ENCODE data around the gene POLK. TPM values are rescaled to one million over a fixed set of nuclear protein-coding genes. Genes with fewer than 3 reads are reported as not detected.

POLK gene
- total and polyA plus RNA-seq, 2 of the 4 experiments (the other 2 are of a cell fraction), result 10.4 to 24.4 TPM

DNA sequence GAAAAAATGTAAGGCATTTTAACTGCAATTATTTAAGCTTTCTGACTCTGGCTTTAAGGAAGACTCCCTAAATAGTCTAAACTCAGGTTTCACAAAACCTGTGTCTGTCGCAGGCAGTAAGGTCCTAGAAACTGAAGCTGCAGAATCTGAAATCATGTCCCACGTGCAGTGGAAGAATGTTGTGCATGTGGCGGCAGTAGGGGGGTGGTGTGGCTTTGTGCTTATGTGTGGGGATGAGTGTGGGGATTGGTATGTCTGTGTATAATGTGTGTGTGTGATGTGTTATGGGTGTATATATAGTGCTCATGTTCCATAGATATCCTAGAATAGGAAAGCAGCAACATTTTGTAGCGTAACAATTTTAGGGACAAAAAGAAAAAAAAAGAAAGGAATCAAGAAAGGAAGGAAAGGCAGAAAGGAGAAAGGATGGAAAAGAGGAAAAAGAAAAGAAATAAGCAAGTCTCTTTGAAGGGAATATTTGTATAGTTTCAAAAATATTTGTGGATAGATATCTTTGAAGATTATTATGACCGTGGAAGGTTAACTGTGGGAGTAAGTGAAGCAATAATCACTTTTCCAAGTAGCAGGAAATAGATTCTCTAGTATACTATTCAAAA, 106.2 kb downstream of the POLK start:
- Histone ChIP-seq H4K20me1 (ENCODE audit: insufficient read depth, low read length) (no peaks in the 10 kb centered on the region), H2AFZ (replicated peaks; ENCODE audit: low read length, poor library complexity) (no peak overlapping the region), H4K91ac (ENCODE audit: insufficient read depth, low read depth, low read length) (no peak overlapping the region), H2BK120ac (ENCODE audit: low read depth, low read length) (no peak overlapping the region), H2BK5ac (ENCODE audit: low read depth, low read length, poor library complexity, severe bottlenecking) (no peak overlapping the region), H3K18ac (ENCODE audit: low read depth, low read length) (no peak overlapping the region), H3K36me3 (ENCODE audit: control insufficient read depth, insufficient read depth, low read length) (no peaks in the 10 kb centered on the region), H4K8ac (ENCODE audit: low read depth in 2 of 2, low read length in 2 of 2) (no peak overlapping the region), H3K56ac (ENCODE audit: extremely low read depth, insufficient read depth, low read length) (no peak overlapping the region), H3K9me1 (ENCODE audit: insufficient read depth, low read length) (no peaks in the 10 kb centered on the region), H3K9ac (ENCODE audit: low read depth, low read length) (no peak overlapping the region), H3K14ac (replicated peaks; ENCODE audit: low read depth, low read length) (no peak overlapping the region), H3K79me1 (ENCODE audit: low read depth in 1 of 2, low read length in 2 of 2) (no peaks in the 10 kb centered on the region), H3K9me3 (ENCODE audit: control insufficient read depth, insufficient read depth, low read length) (no peaks in the 10 kb centered on the region), H3K4me2 (ENCODE audit: low read depth, low read length) (no peak overlapping the region), H2AK9ac (replicated peaks; ENCODE audit: low read depth, low read length, poor library complexity) (no peak overlapping the region), H4K5ac (ENCODE audit: low read depth, low read length) (no peak overlapping the region), H3K27ac (ENCODE audit: insufficient read depth, low read length) (no peak overlapping the region), H3K23ac (ENCODE audit: low read depth, low read length) (no peak overlapping the region), H3K4me3 (ENCODE audit: insufficient read depth, low read depth, low read length) (no peak overlapping the region), H2AK5ac (ENCODE audit: low read depth, low read length) (no peak overlapping the region), H3K27me3 (ENCODE audit: control insufficient read depth, insufficient read depth, low read length) (no peaks in the 10 kb centered on the region), H3K4ac (ENCODE audit: low read depth, low read length) (no peak overlapping the region), H3K4me1 (ENCODE audit: control insufficient read depth, insufficient read depth, low read length) (no peaks in the 10 kb centered on the region), H2BK15ac (ENCODE audit: low read depth, low read length) (no peak overlapping the region), H2BK20ac (ENCODE audit: low read depth, low read length) (no peak overlapping the region)
- in situ Hi-C loops (cut with MboI; ENCODE audit: low sequenced_read_pairs) (no loop called here), intact Hi-C loops (cut with micrococcal nuclease) (loop anchor here (1.0 to 5.0 kb wide), 2 partner anchors 38 to 39 kb away; no protein-coding TSS in a partner anchor), dilution Hi-C loops (cut with HindIII; ENCODE audit: low sequenced_read_pairs, unreplicated experiment) (no loop called here)
- WGBS, 2 experiments (ENCODE audit: extremely low coverage in 2 of 2, insufficient read length in 1 of 2), result 100% methylated on average over 1 of the region's 5 CpGs; no CpG with 5 or more reads in 1 of the 2 experiments
- POLR2A ChIA-PET (ENCODE audit: unreplicated experiment), result no interaction called here
- ATAC-seq (ENCODE audit: low read depth) (0 out of 2 replicates have a peak, but pooled peaks have one; percentile 15), DNase-seq (no peak)
- no TSS peak for BruUV-seq (replicated peaks)
- CTCF ChIA-PET, result interaction anchor here (0.9 kb wide), 1 partner anchor 16 kb away, joined by 3 read pairs; no protein-coding TSS in a partner anchor
- TF ChIP-seq, protein P1, sequence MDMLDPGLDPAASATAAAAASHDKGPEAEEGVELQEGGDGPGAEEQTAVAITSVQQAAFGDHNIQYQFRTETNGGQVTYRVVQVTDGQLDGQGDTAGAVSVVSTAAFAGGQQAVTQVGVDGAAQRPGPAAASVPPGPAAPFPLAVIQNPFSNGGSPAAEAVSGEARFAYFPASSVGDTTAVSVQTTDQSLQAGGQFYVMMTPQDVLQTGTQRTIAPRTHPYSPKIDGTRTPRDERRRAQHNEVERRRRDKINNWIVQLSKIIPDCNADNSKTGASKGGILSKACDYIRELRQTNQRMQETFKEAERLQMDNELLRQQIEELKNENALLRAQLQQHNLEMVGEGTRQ (IDR thresholded peaks at IDR 0.05; ENCODE audit: low read depth, low read length), result no peak
- TF ChIP-seq, protein P2, sequence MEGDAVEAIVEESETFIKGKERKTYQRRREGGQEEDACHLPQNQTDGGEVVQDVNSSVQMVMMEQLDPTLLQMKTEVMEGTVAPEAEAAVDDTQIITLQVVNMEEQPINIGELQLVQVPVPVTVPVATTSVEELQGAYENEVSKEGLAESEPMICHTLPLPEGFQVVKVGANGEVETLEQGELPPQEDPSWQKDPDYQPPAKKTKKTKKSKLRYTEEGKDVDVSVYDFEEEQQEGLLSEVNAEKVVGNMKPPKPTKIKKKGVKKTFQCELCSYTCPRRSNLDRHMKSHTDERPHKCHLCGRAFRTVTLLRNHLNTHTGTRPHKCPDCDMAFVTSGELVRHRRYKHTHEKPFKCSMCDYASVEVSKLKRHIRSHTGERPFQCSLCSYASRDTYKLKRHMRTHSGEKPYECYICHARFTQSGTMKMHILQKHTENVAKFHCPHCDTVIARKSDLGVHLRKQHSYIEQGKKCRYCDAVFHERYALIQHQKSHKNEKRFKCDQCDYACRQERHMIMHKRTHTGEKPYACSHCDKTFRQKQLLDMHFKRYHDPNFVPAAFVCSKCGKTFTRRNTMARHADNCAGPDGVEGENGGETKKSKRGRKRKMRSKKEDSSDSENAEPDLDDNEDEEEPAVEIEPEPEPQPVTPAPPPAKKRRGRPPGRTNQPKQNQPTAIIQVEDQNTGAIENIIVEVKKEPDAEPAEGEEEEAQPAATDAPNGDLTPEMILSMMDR (conservative IDR thresholded peaks at IDR 0.05; ENCODE audit: low read depth, low read length), result no peak
- TF ChIP-seq, protein P3, sequence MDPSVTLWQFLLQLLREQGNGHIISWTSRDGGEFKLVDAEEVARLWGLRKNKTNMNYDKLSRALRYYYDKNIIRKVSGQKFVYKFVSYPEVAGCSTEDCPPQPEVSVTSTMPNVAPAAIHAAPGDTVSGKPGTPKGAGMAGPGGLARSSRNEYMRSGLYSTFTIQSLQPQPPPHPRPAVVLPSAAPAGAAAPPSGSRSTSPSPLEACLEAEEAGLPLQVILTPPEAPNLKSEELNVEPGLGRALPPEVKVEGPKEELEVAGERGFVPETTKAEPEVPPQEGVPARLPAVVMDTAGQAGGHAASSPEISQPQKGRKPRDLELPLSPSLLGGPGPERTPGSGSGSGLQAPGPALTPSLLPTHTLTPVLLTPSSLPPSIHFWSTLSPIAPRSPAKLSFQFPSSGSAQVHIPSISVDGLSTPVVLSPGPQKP (IDR thresholded peaks at IDR 0.05; ENCODE audit: borderline replicate concordance, low read depth, low read length), result no peak
- TF ChIP-seq BHLHE40 (IDR thresholded peaks at IDR 0.05; ENCODE audit: low read depth, low read length) (no peak), SMC3 (IDR thresholded peaks at IDR 0.05; ENCODE audit: low read depth, low read length) (no peak), POLR2A (IDR thresholded peaks at IDR 0.05; ENCODE audit: low read depth, low read length) (no peak), FOS (IDR thresholded peaks at IDR 0.05; ENCODE audit: low read depth, low read length) (no peak), CEBPB (IDR thresholded peaks at IDR 0.05; ENCODE audit: low read depth, low read length) (no peak), RCOR1 (IDR thresholded peaks at IDR 0.05; ENCODE audit: insufficient replicate concordance, low read length) (no peak), MAZ (IDR thresholded peaks at IDR 0.05; ENCODE audit: borderline replicate concordance, low read depth, low read length) (no peak), MAFK (IDR thresholded peaks at IDR 0.05; ENCODE audit: low read depth, low read length) (no peak), RFX5 (IDR thresholded peaks at IDR 0.05; ENCODE audit: low read depth, low read length) (no peak), RAD21 (IDR thresholded peaks at IDR 0.05; ENCODE audit: low read length) (no peak), NFE2L2 (IDR thresholded peaks at IDR 0.05; ENCODE audit: low read depth, low read length) (no peak), CHD1 (IDR thresholded peaks at IDR 0.05; ENCODE audit: low read depth, low read length) (no peak), MXI1 (IDR thresholded peaks at IDR 0.05; ENCODE audit: borderline replicate concordance, low read depth, low read length) (no peak)
